Activated CD8-positive, alpha-beta memory T cell treated with anti-CD3 and anti-CD28 coated beads, Interleukin-2, amount 50 U/mL, for 4 hours (primary cell): ENCODE measurements around the gene L1CAM.
A peak's percentile ranks its signal among the peaks of the same experiment; 100 is the strongest.

ENCODE experiments used
- DNase-seq: peaks from one replicate; pipeline ENCODE4 v3.0.0-alpha.2; 2020

Gene L1CAM

GRCh38 chrX:153903238-153903980, 17.4 kb upstream of the L1CAM start:
- no peak for DNase-seq

GRCh38 chrX:153902385-153902784, 16.4 kb upstream of the L1CAM start:
- no peak for DNase-seq

GRCh38 chrX:153901753-153902140, 15.8 kb upstream of the L1CAM start:
- no peak for DNase-seq

GRCh38 chrX:153900831-153901752, 15.1 kb upstream of the L1CAM start:
- peak; percentile 49 for DNase-seq

GRCh38 chrX:153897899-153898298, 11.9 kb upstream of the L1CAM start:
- no peak for DNase-seq

- no peak for DNase-seq
These were observed 3.1 kb upstream of the L1CAM start for GRCh38 chrX:153889123-153889522.

GRCh38 chrX:153888344-153888743, 2.4 kb upstream of the L1CAM start:
- no peak for DNase-seq

GRCh38 chrX:153887385-153887784, 1.4 kb upstream of the L1CAM start:
- DNase-seq = no peak

GRCh38 chrX:153886915-153887314, 942 bp upstream of the L1CAM start:
- no peak for DNase-seq

- no peak for DNase-seq
These were observed 675 bp downstream of the L1CAM start for GRCh38 chrX:153885208-153885787.

GRCh38 chrX:153884590-153884989, 1.4 kb downstream of the L1CAM start:
- DNase-seq = no peak

- DNase-seq = no peak
These were observed 1.8 kb downstream of the L1CAM start for GRCh38 chrX:153884136-153884535.

- no peak for DNase-seq
These were observed 2.7 kb downstream of the L1CAM start for GRCh38 chrX:153883163-153883843.

GRCh38 chrX:153882557-153882956, 3.4 kb downstream of the L1CAM start:
- DNase-seq = no peak

- no peak for DNase-seq
These were observed 3.9 kb downstream of the L1CAM start for GRCh38 chrX:153882086-153882498.

- no peak for DNase-seq
These were observed 4.7 kb downstream of the L1CAM start for GRCh38 chrX:153881281-153881680.

- DNase-seq = no peak
These were observed 5.5 kb downstream of the L1CAM start for GRCh38 chrX:153880440-153880815.

GRCh38 chrX:153879741-153880439, 6.1 kb downstream of the L1CAM start:
- no peak for DNase-seq

- no peak for DNase-seq
These were observed 6.9 kb downstream of the L1CAM start for GRCh38 chrX:153878969-153879653.

GRCh38 chrX:153878345-153878744, 7.6 kb downstream of the L1CAM start:
- DNase-seq = no peak

- no peak for DNase-seq
These were observed 8.3 kb downstream of the L1CAM start for GRCh38 chrX:153877571-153878261.
